ENCODE data around the gene BBS9. TPM values are rescaled to one million over a fixed set of nuclear protein-coding genes. Genes with fewer than 3 reads are reported as not detected.

Gene BBS9
- total RNA-seq, 4 donors from 2014 or later: 11.3 to 28.5 (median 20.7) TPM

- no peak for DNase-seq (ENCODE audit: low spot score)
- no peak for TF ChIP-seq CTCF (IDR thresholded peaks at IDR 0.05)
- no peak for ATAC-seq (ENCODE audit: low FRiP score)
Measured at GRCh38 chr7:33495207-33495606, 365.8 kb downstream of the BBS9 start.

GRCh38 chr7:33497051-33497450 is 367.7 kb downstream of the BBS9 start:
- ATAC-seq (ENCODE audit: low FRiP score) (no peak), DNase-seq (ENCODE audit: low spot score) (no peak)
- TF ChIP-seq CTCF (IDR thresholded peaks at IDR 0.05): no peak

GRCh38 chr7:33500703-33501701 is 371.6 kb downstream of the BBS9 start:
- no peak for ATAC-seq (ENCODE audit: low FRiP score)
- DNase-seq (ENCODE audit: low spot score): no peak
- TF ChIP-seq CTCF (IDR thresholded peaks at IDR 0.05): no peak

- no peak for TF ChIP-seq CTCF (IDR thresholded peaks at IDR 0.05)
- no peak for ATAC-seq (ENCODE audit: low FRiP score)
- DNase-seq (ENCODE audit: low spot score): no peak
Measured at GRCh38 chr7:33503014-33503413, 373.6 kb downstream of the BBS9 start.

GRCh38 chr7:33503736-33504135 is 374.4 kb downstream of the BBS9 start:
- ATAC-seq (ENCODE audit: low FRiP score): no peak
- TF ChIP-seq CTCF (IDR thresholded peaks at IDR 0.05): no peak
- DNase-seq (ENCODE audit: low spot score): no peak

- TF ChIP-seq CTCF (IDR thresholded peaks at IDR 0.05): no peak
- DNase-seq (ENCODE audit: low spot score) (no peak), ATAC-seq (ENCODE audit: low FRiP score) (no peak)
Measured at GRCh38 chr7:33504266-33504665, 374.9 kb downstream of the BBS9 start.

- TF ChIP-seq CTCF (IDR thresholded peaks at IDR 0.05): no peak
- DNase-seq (ENCODE audit: low spot score): no peak
- ATAC-seq (ENCODE audit: low FRiP score): no peak
Measured at GRCh38 chr7:33509206-33509605, 379.8 kb downstream of the BBS9 start.
